WTC11 (cell line): ENCODE measurements around the gene GALNT16. TPM values are rescaled to one million over a fixed set of nuclear protein-coding genes. Genes with fewer than 3 reads are reported as not detected.

Source experiments
- ATAC-seq: fragments of 200-7000 bp; cut with Tn5 transposase; 2 replicates; pipeline ENCODE4 v1.10.0; 2021; ENCODE audit warnings: mild to moderate bottlenecking, moderate library complexity
- CTCF ChIA-PET: fragments of 300-600 bp; sonication (Branson Sonifier 250); formaldehyde crosslinking; loops from one replicate; lab custom pipeline; 2021; ENCODE audit warnings: antibody characterized with exemption; lab: Charles Lee
- POLR2A ChIA-PET: fragments of 350-600 bp; sonication (Branson Sonifier 250); formaldehyde crosslinking; loops from one replicate; lab custom pipeline; 2021; ENCODE audit warnings: antibody characterized with exemption; lab: Charles Lee
- DNase-seq: peaks from one replicate; pipeline ENCODE4 v3.0.0; 2021; ENCODE audit warnings: low spot score
- H3K27ac Mint-ChIP-seq: 2 replicates; pipeline ENCODE4 v1.8.0; 2021; ENCODE audit warnings: mixed read lengths
- H3K27me3 Mint-ChIP-seq: 2 replicates; pipeline ENCODE4 v1.8.0; 2021; ENCODE audit warnings: low read depth, mild to moderate bottlenecking, moderate library complexity, mixed read lengths
- H3K36me3 Mint-ChIP-seq: 2 replicates; pipeline ENCODE4 v1.8.0; 2021; ENCODE audit warnings: mixed read lengths
- H3K4me1 Mint-ChIP-seq: 2 replicates; pipeline ENCODE4 v1.8.0; 2022; ENCODE audit warnings: mixed read lengths
- H3K4me3 Mint-ChIP-seq: 2 replicates; pipeline ENCODE4 v1.8.0; 2021; ENCODE audit warnings: mild to moderate bottlenecking, moderate library complexity, mixed read lengths
- H3K9me3 Mint-ChIP-seq: 2 replicates; pipeline ENCODE4 v1.8.0; 2021; ENCODE audit warnings: mixed read lengths
- ARID4B ChIP-seq: sonication (generic); formaldehyde crosslinking; IDR thresholded peaks from 2 replicates; pipeline ENCODE4 v1.8.0; 2023; ENCODE audit warnings: missing genetic modification reagents, mild to moderate bottlenecking, borderline replicate concordance
- ATF1 ChIP-seq: sonication (generic); formaldehyde crosslinking; IDR thresholded peaks from 2 replicates; pipeline ENCODE4 v1.8.1; 2023; ENCODE audit warnings: mild to moderate bottlenecking, moderate library complexity, missing genetic modification reagents
- ATF6 ChIP-seq: sonication (generic); formaldehyde crosslinking; IDR thresholded peaks from 2 replicates; pipeline ENCODE4 v1.8.1; 2023; ENCODE audit warnings: mild to moderate bottlenecking, missing genetic modification reagents
- CREB1 ChIP-seq: sonication (generic); formaldehyde crosslinking; IDR thresholded peaks from 2 replicates; pipeline ENCODE4 v1.8.0; 2023; ENCODE audit warnings: mild to moderate bottlenecking, missing genetic modification reagents
- CTCF ChIP-seq: fragments of 200-600 bp; IDR thresholded peaks from 2 replicates; pipeline ENCODE4 v1.8.0; 2022; ENCODE audit warnings: antibody characterized with exemption
- E2F1 ChIP-seq: sonication (generic); formaldehyde crosslinking; IDR thresholded peaks from 2 replicates; pipeline ENCODE4 v1.8.0; 2022; ENCODE audit warnings: mild to moderate bottlenecking, missing genetic modification reagents
- FOXK1 ChIP-seq: sonication (generic); formaldehyde crosslinking; IDR thresholded peaks from 2 replicates; pipeline ENCODE4 v1.8.0; 2022; ENCODE audit warnings: mild to moderate bottlenecking, moderate library complexity, missing genetic modification reagents
- JAZF1 ChIP-seq: fragments of 250-450 bp; sonication (Bioruptor Pico); IDR thresholded peaks from 2 replicates; pipeline ENCODE4 v1.9.0; 2021; ENCODE audit warnings: moderate library complexity, mild to moderate bottlenecking, inconsistent platforms
- MAX ChIP-seq: sonication (generic); formaldehyde crosslinking; IDR thresholded peaks from 2 replicates; pipeline ENCODE4 v1.8.0; 2022; ENCODE audit warnings: mild to moderate bottlenecking, missing genetic modification reagents
- MXD4 ChIP-seq: fragments of 250-450 bp; sonication (Bioruptor Pico); IDR thresholded peaks from 2 replicates; pipeline ENCODE4 v1.8.0; 2021; ENCODE audit warnings: mild to moderate bottlenecking, moderate library complexity, borderline replicate concordance
- NR1H2 ChIP-seq: sonication (generic); formaldehyde crosslinking; IDR thresholded peaks from 2 replicates; pipeline ENCODE4 v1.9.0; 2021; ENCODE audit warnings: mild to moderate bottlenecking, moderate library complexity, missing genetic modification reagents
- NR2C2 ChIP-seq: sonication (generic); formaldehyde crosslinking; IDR thresholded peaks from 2 replicates; pipeline ENCODE4 v1.8.0; 2022; ENCODE audit warnings: mild to moderate bottlenecking, missing genetic modification reagents
- NR3C1 ChIP-seq: sonication (generic); formaldehyde crosslinking; conservative IDR thresholded peaks from 2 replicates; pipeline ENCODE4 v1.8.1; 2023; ENCODE audit warnings: low read depth, mild to moderate bottlenecking, missing genetic modification reagents
- SMAD3 ChIP-seq: sonication (generic); formaldehyde crosslinking; IDR thresholded peaks from 2 replicates; pipeline ENCODE4 v1.8.0; 2022; ENCODE audit warnings: missing genetic modification reagents, mild to moderate bottlenecking, borderline replicate concordance
- TCF7 ChIP-seq: sonication (generic); formaldehyde crosslinking; IDR thresholded peaks from 2 replicates; pipeline ENCODE4 v1.8.0; 2022; ENCODE audit warnings: mild to moderate bottlenecking, low read depth, missing genetic modification reagents, moderate library complexity
- USF1 ChIP-seq: sonication (generic); formaldehyde crosslinking; IDR thresholded peaks from 2 replicates; pipeline ENCODE4 v1.8.0; 2022; ENCODE audit warnings: mild to moderate bottlenecking, missing genetic modification reagents
- USF2 ChIP-seq: sonication (generic); formaldehyde crosslinking; IDR thresholded peaks from 2 replicates; pipeline ENCODE4 v1.8.1; 2023; ENCODE audit warnings: mild to moderate bottlenecking, missing genetic modification reagents, moderate library complexity
- ZNF138 ChIP-seq: sonication (generic); formaldehyde crosslinking; conservative IDR thresholded peaks from 2 replicates; pipeline ENCODE4 v1.8.1; 2022; ENCODE audit warnings: mild to moderate bottlenecking, moderate library complexity, missing genetic modification reagents
- ZNF219 ChIP-seq: sonication (generic); formaldehyde crosslinking; IDR thresholded peaks from 2 replicates; pipeline ENCODE4 v1.8.0; 2023; ENCODE audit warnings: missing genetic modification reagents, mild to moderate bottlenecking, borderline replicate concordance
- ZNF263 ChIP-seq: sonication (generic); formaldehyde crosslinking; IDR thresholded peaks from 2 replicates; pipeline ENCODE4 v1.8.1; 2022; ENCODE audit warnings: low read depth, mild to moderate bottlenecking, moderate library complexity, missing genetic modification reagents
- ZNF396 ChIP-seq: fragments of 250-450 bp; sonication (Bioruptor Pico); IDR thresholded peaks from 2 replicates; pipeline ENCODE4 v1.8.0; 2021; ENCODE audit warnings: mild to moderate bottlenecking, moderate library complexity, borderline replicate concordance
- ZNF671 ChIP-seq: fragments of 250-450 bp; sonication (Bioruptor Pico); IDR thresholded peaks from 2 replicates; pipeline ENCODE4 v1.8.0; 2021; ENCODE audit warnings: mild to moderate bottlenecking
- total RNA-seq: library from RNA; stranded (reverse); gene quantifications from 3 replicates; pipeline ENCODE4 v1.2.3, GENCODE V29; 2021

The GALNT16 gene
- total RNA-seq, 1 experiment from 2014 or later, result 4.5 TPM

GRCh38 chr14:69315301-69315700, 55.3 kb downstream of the GALNT16 start (continued):
- no peak for TF ChIP-seq E2F1 (CRISPR knock-in tag)
- no peak for TF ChIP-seq JAZF1
- TF ChIP-seq NR2C2, result no peak
- TF ChIP-seq ATF6 (CRISPR knock-in tag), result no peak
- TF ChIP-seq NR3C1 (CRISPR knock-in tag), result no peak
- TF ChIP-seq ZNF219 (CRISPR knock-in tag), result no peak
- TF ChIP-seq ZNF671 (CRISPR knock-in tag), result no peak
- TF ChIP-seq MAX, result no peak
- no peak for TF ChIP-seq ATF1 (CRISPR knock-in tag)

GRCh38 chr14:69316449-69317101, 56.6 kb downstream of the GALNT16 start:
- H3K4me3 Mint-ChIP-seq, result no peak overlapping the region
- TF ChIP-seq USF2 (peak; percentile 44), USF1 (CRISPR knock-in tag) (peak; percentile 30; the same call in 1 of the 2 replicates), CTCF (no peak)
- TF ChIP-seq, all 79 proteins: peak for 2
- Mint-ChIP-seq H3K27me3 (no peaks in the 10 kb centered on the region), H3K4me1 (peaks cover 8% of the 10 kb centered on the region), H3K36me3 (no peaks in the 10 kb centered on the region), H3K9me3 (peaks cover 8% of the 10 kb centered on the region), H3K27ac (no peak overlapping the region)
- ChIA-PET CTCF (interaction anchor here (0.8 to 2.8 kb wide), 7 partner anchors 10 to 187 kb away, joined by 3 to 13 read pairs (median 6); partner anchors contain the start of gene GALNT16), POLR2A (no interaction called here)
- ATAC-seq (peak; percentile 46), DNase-seq (no peak)

- peaks cover 8% of the 10 kb centered on the region for H3K4me1 Mint-ChIP-seq
- H3K36me3 Mint-ChIP-seq, result no peaks in the 10 kb centered on the region
- H3K9me3 Mint-ChIP-seq, result peaks cover 8% of the 10 kb centered on the region
- no peak overlapping the region for H3K4me3 Mint-ChIP-seq
- no peaks in the 10 kb centered on the region for H3K27me3 Mint-ChIP-seq
- no peak overlapping the region for H3K27ac Mint-ChIP-seq
- ChIA-PET CTCF (interaction anchor here (0.8 to 2.8 kb wide), 8 partner anchors 10 to 188 kb away, joined by 3 to 13 read pairs (median 6); partner anchors contain the start of gene GALNT16), POLR2A (no interaction called here)
- ATAC-seq (no peak), DNase-seq (peak; percentile 1)
- TF ChIP-seq MXD4 (CRISPR knock-in tag) (no peak), ZNF263 (CRISPR knock-in tag) (no peak), NR1H2 (CRISPR knock-in tag) (no peak), ARID4B (no peak), ZNF396 (CRISPR knock-in tag) (no peak), ZNF138 (no peak), SMAD3 (CRISPR knock-in tag) (no peak), TCF7 (CRISPR knock-in tag) (no peak), CREB1 (CRISPR knock-in tag) (no peak), FOXK1 (CRISPR knock-in tag) (no peak)
These were observed 57.3 kb downstream of the GALNT16 start for GRCh38 chr14:69317102-69317755.
